ENCODE measurements around the gene CFAP126. TPM values are rescaled to one million over a fixed set of nuclear protein-coding genes. Genes with fewer than 3 reads are reported as not detected.
"Not testable (repeated sequence)": the region's sequence is repeated elsewhere in the genome, so short reads cannot be mapped to it uniquely, and the experiment has no call there.

CFAP126 gene
- total RNA-seq, 8 experiments from 2014 or later, result 4.6 to 128 TPM; not detected in 6

DNA sequence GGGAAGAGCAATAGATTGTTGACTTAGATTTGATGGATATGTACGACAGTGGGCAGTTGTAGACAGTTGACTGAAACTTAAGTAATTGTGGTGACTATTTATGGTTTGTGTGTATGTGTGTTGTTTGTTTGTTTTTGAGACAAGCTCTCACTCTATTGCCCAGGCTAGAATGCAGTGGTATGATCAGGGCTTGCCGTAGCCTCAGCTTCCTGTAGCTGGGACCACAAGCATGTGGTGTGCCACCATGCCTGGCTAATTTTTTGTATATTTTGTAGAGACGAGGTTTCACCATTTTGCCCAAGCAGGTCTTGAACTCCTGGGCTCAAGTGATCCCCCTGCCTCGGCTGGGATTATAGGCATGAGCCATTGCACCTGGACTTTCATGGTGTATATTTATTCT is 43.7 kb downstream of the CFAP126 start:
- H3K27ac ChIP-seq, result no peak overlapping the region
- ATAC-seq (replicated peaks in 6 of 8), result no peak
- H3K4me3 ChIP-seq, result no peak overlapping the region
- WGBS, 10 experiments, result 85 to 100% (median 100%) methylated on average over 1 to 4 of the region's 4 CpGs; no CpG with 5 or more reads in 2 of the 10 experiments
- in situ Hi-C loops (cut with MboI; ENCODE audit: low pct_unique_long_range_greater_than_20kb in 2 of 9, low sequenced_read_pairs in 9 of 9, unreplicated experiment in 9 of 9), result no loop called here
- no peaks in the 10 kb centered on the region for H3K4me1 ChIP-seq (replicated peaks in 1 of 2)

DNA sequence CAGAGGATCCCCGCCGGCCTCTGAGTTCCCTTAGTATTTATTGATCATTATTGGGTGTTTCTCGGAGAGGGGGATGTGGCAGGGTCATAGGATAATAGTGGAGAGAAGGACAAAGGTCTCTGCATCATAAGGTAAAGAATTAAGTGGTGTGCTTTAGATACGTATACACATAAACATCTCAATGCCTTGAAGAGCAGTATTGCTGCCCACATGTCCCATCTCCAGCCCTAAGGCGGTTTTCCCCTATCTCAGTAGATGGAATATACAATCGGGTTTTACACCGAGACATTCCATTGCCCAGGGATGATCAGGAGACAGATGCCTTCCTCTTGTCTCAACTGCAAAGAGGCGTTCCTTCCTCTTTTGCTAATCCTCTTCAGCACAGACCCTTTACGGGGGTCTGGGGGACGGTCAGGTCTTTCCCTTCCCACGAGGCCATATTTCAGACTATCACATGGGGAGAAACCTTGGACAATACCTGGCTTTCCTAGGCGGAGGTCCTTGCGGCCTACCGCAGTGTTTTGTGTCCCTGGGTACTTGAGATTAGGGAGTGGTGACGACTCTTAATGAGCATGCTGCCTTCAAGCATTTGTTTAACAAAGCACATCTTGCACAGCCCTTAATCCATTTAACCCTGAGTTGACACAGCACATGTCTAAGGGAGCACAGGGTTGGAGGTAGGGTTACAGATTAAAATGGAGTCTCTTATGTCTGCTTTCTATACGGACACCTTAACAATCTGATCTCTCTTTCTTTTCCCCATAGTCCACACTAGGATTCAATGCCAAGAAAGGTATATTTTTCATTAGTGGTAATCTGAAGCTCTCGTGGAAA is 51.6 kb downstream of the CFAP126 start:
- ATAC-seq (replicated peaks in 6 of 8); in situ Hi-C loops (cut with MboI; ENCODE audit: low pct_unique_long_range_greater_than_20kb in 2 of 9, low sequenced_read_pairs in 9 of 9, unreplicated experiment in 9 of 9); H3K27ac ChIP-seq; H3K4me3 ChIP-seq: not testable (repeated sequence)
- peaks cover 8 to 18% of the 10 kb centered on the region in 2 donors for H3K4me1 ChIP-seq (replicated peaks in 1 of 2)
- WGBS, 10 experiments, result 56 to 89% (median 72%) methylated on average over 1 to 13 of the region's 17 CpGs; no CpG with 5 or more reads in 1 of the 10 experiments

Other genes starting within 250 kb of the CFAP126 start
- gene PFDN2, start 249.8 kb downstream of the CFAP126 start, total RNA-seq, result 100 to 1,000 TPM in 7 of 8 experiments, 10 to 100 TPM in 1; 99.1 to 356 (median 197) TPM
- 10 to 100 TPM; 27.7 to 59.0 (median 45.7) TPM for gene NIT1, start 249.8 kb downstream of the CFAP126 start, total RNA-seq
- gene DEDD, start 235.2 kb downstream of the CFAP126 start, total RNA-seq, result 10 to 100 TPM; 12.6 to 34.4 (median 23.0) TPM
- 100 to 1,000 TPM in 2 of 8 experiments, 10 to 100 TPM in 6; 49.7 to 124 (median 91.4) TPM for gene UFC1, start 213.9 kb downstream of the CFAP126 start, total RNA-seq
- gene USP21, start 208.4 kb downstream of the CFAP126 start, total RNA-seq, result 10 to 100 TPM; 11.2 to 30.4 (median 22.8) TPM
- 10 to 100 TPM; 18.4 to 86.8 (median 39.6) TPM for gene PPOX, start 201.4 kb downstream of the CFAP126 start, total RNA-seq
- 10 to 100 TPM; 32.2 to 50.4 (median 39.9) TPM for gene B4GALT3, start 190.4 kb downstream of the CFAP126 start, total RNA-seq
- gene ADAMTS4, start 168.8 kb downstream of the CFAP126 start, total RNA-seq, result 10 to 100 TPM in 3 of 8 experiments, 1 to 10 TPM in 3, under 1 TPM in 2; 0.33 to 18.5 (median 2.3) TPM
- gene NDUFS2, start 165.5 kb downstream of the CFAP126 start, total RNA-seq, result 100 to 1,000 TPM in 7 of 8 experiments, 10 to 100 TPM in 1; 87.8 to 151 (median 125) TPM
- 1 to 10 TPM in 1 of 8 experiments, under 1 TPM in 1, not detected in 6; 0.75 to 1.4 TPM for gene FCER1G, start 152.6 kb downstream of the CFAP126 start, total RNA-seq
- gene APOA2, start 144.2 kb downstream of the CFAP126 start, total RNA-seq, result 1 to 10 TPM in 1 of 8 experiments, not detected in 7; 2.3 TPM
- gene TOMM40L, start 141.8 kb downstream of the CFAP126 start, total RNA-seq, result 10 to 100 TPM in 7 of 8 experiments, 1 to 10 TPM in 1; 5.1 to 24.3 (median 17.3) TPM
- 1 to 10 TPM; 1.2 to 6.1 (median 3.7) TPM for gene NR1I3, start 129.7 kb downstream of the CFAP126 start, total RNA-seq
- 1 to 10 TPM in 2 of 8 experiments, under 1 TPM in 5, not detected in 1; 0.32 to 3.9 (median 0.59) TPM for gene PCP4L1, start 109.1 kb downstream of the CFAP126 start, total RNA-seq
- 1 to 10 TPM; 1.0 to 8.7 (median 2.2) TPM for gene MPZ, start 57.9 kb downstream of the CFAP126 start, total RNA-seq
- gene SDHC, start 53.5 kb downstream of the CFAP126 start, total RNA-seq, result 100 to 1,000 TPM in 4 of 8 experiments, 10 to 100 TPM in 4; 24.6 to 179 (median 77.7) TPM
- gene FCGR2A, start 137.6 kb upstream of the CFAP126 start, total RNA-seq, result 1 to 10 TPM in 4 of 8 experiments, under 1 TPM in 4; 0.37 to 3.6 (median 1.1) TPM
- 100 to 1,000 TPM in 2 of 8 experiments, 1 to 10 TPM in 2, under 1 TPM in 4; 0.58 to 250 (median 1.2) TPM for gene HSPA6, start 156.7 kb upstream of the CFAP126 start, total RNA-seq
- gene FCGR3A, start 181.9 kb upstream of the CFAP126 start, total RNA-seq, result 1 to 10 TPM in 1 of 8 experiments, under 1 TPM in 3, not detected in 4; 0.05 to 1.3 (median 0.34) TPM

Data from motor neuron (in vitro differentiated cells).